ENCODE data around the gene EGFLAM. TPM values are rescaled to one million over a fixed set of nuclear protein-coding genes. Genes with fewer than 3 reads are reported as not detected.

EGFLAM gene
- total RNA-seq, 1 experiment from 2014 or later, result 0.33 TPM

DNA sequence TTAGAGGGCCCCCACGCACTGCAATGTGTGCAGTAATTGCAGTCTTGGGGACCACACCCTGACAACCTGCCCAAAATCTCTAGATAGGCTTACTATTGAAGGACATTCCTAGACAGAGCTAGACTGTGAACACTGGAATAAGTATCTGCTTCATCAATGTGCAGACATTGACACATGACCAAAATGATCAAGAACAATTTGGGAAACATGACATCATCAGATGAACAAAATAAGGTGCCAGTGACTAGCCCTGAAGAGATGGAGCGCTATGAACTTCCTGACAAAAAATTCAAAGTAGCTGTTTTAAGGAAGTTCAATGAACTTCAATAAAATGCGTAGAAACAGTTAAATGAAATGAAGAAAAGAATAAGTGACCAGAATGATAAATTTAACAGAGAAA is 15.3 kb downstream of the EGFLAM start:
- Histone ChIP-seq H2AK5ac (ENCODE audit: insufficient read length, low read length) (no peak overlapping the region), H3K4ac (ENCODE audit: low read depth, low read length) (no peak overlapping the region), H3K9me3 (ENCODE audit: control insufficient read depth, low read depth, low read length) (peaks cover 4% of the 10 kb centered on the region), H3K27ac (ENCODE audit: insufficient read length, low read depth, low read length) (no peak overlapping the region), H3K56ac (ENCODE audit: insufficient read length, low read depth, low read length) (no peak overlapping the region), H3K23ac (ENCODE audit: insufficient read length, low read depth, low read length) (no peak overlapping the region), H2AFZ (ENCODE audit: low read length) (no peak overlapping the region), H4K91ac (ENCODE audit: insufficient read length, low read depth, low read length) (no peak overlapping the region), H4K5ac (ENCODE audit: insufficient read length, low read depth, low read length) (no peak overlapping the region), H3K27me3 (ENCODE audit: insufficient read depth, low read length) (no peaks in the 10 kb centered on the region), H2BK5ac (ENCODE audit: insufficient read length, low read length) (no peak overlapping the region), H2BK12ac (ENCODE audit: insufficient read length, low read depth, low read length) (no peak overlapping the region), H3K9ac (ENCODE audit: extremely low read depth, insufficient read length, low read length) (no peak overlapping the region), H3K14ac (ENCODE audit: insufficient read depth, low read length) (no peak overlapping the region), H4K8ac (replicated peaks; ENCODE audit: insufficient read length, low read depth, low read length) (no peak overlapping the region), H3K23me2 (ENCODE audit: insufficient read length, low read depth, low read length, poor library complexity, severe bottlenecking) (no peaks in the 10 kb centered on the region), H2BK20ac (ENCODE audit: low read depth, low read length, poor library complexity, severe bottlenecking) (no peak overlapping the region), H2BK120ac (ENCODE audit: low read depth, low read length, poor library complexity, severe bottlenecking) (no peak overlapping the region), H3K79me1 (ENCODE audit: insufficient read depth, low read depth, low read length, poor library complexity, severe bottlenecking) (no peaks in the 10 kb centered on the region), H2BK15ac (ENCODE audit: low read depth, low read length) (no peak overlapping the region), H3K4me2 (ENCODE audit: insufficient read depth, insufficient read length, low read length) (no peak overlapping the region), H3T11ph (ENCODE audit: low read length) (no peak overlapping the region), H3K18ac (ENCODE audit: insufficient read length, low read depth, low read length) (no peak overlapping the region), H4K20me1 (ENCODE audit: control insufficient read depth, insufficient read depth, insufficient read length) (no peaks in the 10 kb centered on the region), H3K79me2 (ENCODE audit: insufficient read depth, low read length) (no peaks in the 10 kb centered on the region), H3K4me1 (ENCODE audit: insufficient read depth, low read length) (no peaks in the 10 kb centered on the region)
- Mint-ChIP-seq H3K4me3 (no peak overlapping the region), H3K27ac (no peak overlapping the region), H3K27me3 (ENCODE audit: low read depth) (no peaks in the 10 kb centered on the region; the same call in 1 of the 2 replicates), H3K9me3 (peaks cover 15 to 23% of the 10 kb centered on the region in 2 experiments), H3K4me1 (no peaks in the 10 kb centered on the region), H3K36me3 (ENCODE audit: insufficient read depth in 1 of 3, low read depth in 3 of 3) (peaks cover 0 to 7% (median 0%) of the 10 kb centered on the region in 3 experiments; a peak in 2 of 7 replicates)
- no peak for TF ChIP-seq CTCF (conservative IDR thresholded peaks at IDR 0.05)
- no CpG with 5 or more reads among the region's 3 CpGs for WGBS (ENCODE audit: extremely low coverage, insufficient read length, low lambda C conversion rate)
- no peak for DNase-seq
